Measurements from ENCODE around the gene CDC42BPB. TPM values are rescaled to one million over a fixed set of nuclear protein-coding genes. Genes with fewer than 3 reads are reported as not detected.

Gene CDC42BPB
- total and polyA plus RNA-seq, 2 of the 13 experiments (the other 11 are each of a cell fraction or from before 2014, with no cell fraction given): 19.7 to 32.3 TPM

GRCh38 chr14:103094406-103095209 is 37.3 kb upstream of the CDC42BPB start, which contains the start of gene EXOC3L4 (continued):
- TF ChIP-seq ZNF574 (CRISPR knock-in tag; IDR thresholded peaks at IDR 0.05): peak; percentile 47
- TF ChIP-seq KLF15 (CRISPR knock-in tag; IDR thresholded peaks at IDR 0.05; ENCODE audit: borderline replicate concordance): peak; percentile 33; the same call in 1 of the 2 replicates
- TF ChIP-seq HOMEZ (CRISPR knock-in tag; IDR thresholded peaks at IDR 0.05; ENCODE audit: low read depth): no peak
- no peak for TF ChIP-seq THAP8 (CRISPR knock-in tag; IDR thresholded peaks at IDR 0.05; ENCODE audit: borderline replicate concordance)
- TF ChIP-seq ZNF777 (CRISPR knock-in tag; IDR thresholded peaks at IDR 0.05): no peak; the same call in none of the 2 replicates
- peak; percentile 80 for TF ChIP-seq ZNF18 (CRISPR knock-in tag; IDR thresholded peaks at IDR 0.05; ENCODE audit: insufficient replicate concordance)
- 0 out of 2 replicates have a peak, but pooled peaks have one; percentile 21 for TF ChIP-seq ZNF143 (CRISPR knock-in tag; IDR thresholded peaks at IDR 0.05)
- TF ChIP-seq TRIM24 (CRISPR knock-in tag; IDR thresholded peaks at IDR 0.05): no peak
- no peak for TF ChIP-seq RCOR2 (CRISPR knock-in tag; IDR thresholded peaks at IDR 0.05)
- no peak for TF ChIP-seq XBP1 (CRISPR knock-in tag; IDR thresholded peaks at IDR 0.05)
- 0 out of 2 replicates have a peak, but pooled peaks have one; percentile 51 for TF ChIP-seq ZNF704 (CRISPR knock-in tag; IDR thresholded peaks at IDR 0.05; ENCODE audit: borderline replicate concordance)
- TF ChIP-seq, protein P1, sequence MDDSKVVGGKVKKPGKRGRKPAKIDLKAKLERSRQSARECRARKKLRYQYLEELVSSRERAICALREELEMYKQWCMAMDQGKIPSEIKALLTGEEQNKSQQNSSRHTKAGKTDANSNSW (CRISPR knock-in tag; IDR thresholded peaks at IDR 0.05; ENCODE audit: borderline replicate concordance): no peak
- TF ChIP-seq SALL1 (CRISPR knock-in tag; IDR thresholded peaks at IDR 0.05): peak; percentile 59
- TF ChIP-seq ZNF619 (CRISPR knock-in tag; IDR thresholded peaks at IDR 0.05): no peak
- peak; percentile 37; the same call in 1 of the 2 replicates for TF ChIP-seq KDM2A (CRISPR knock-in tag; IDR thresholded peaks at IDR 0.05; ENCODE audit: borderline replicate concordance, low read depth)
- TF ChIP-seq KLF13 (CRISPR knock-in tag; IDR thresholded peaks at IDR 0.05): no peak
- no peak for TF ChIP-seq GLMP (CRISPR knock-in tag; IDR thresholded peaks at IDR 0.05; ENCODE audit: borderline replicate concordance)
- no peak for TF ChIP-seq THYN1 (CRISPR knock-in tag; IDR thresholded peaks at IDR 0.05; ENCODE audit: borderline replicate concordance, low read depth)
